ENCODE results near the gene MROH8.
"Not testable (repeated sequence)": the region's sequence is repeated elsewhere in the genome, so short reads cannot be mapped to it uniquely, and the experiment has no call there.

Gene MROH8

GRCh38 chr20:37152284-37152683, 27.1 kb downstream of the MROH8 start:
- DNase-seq = no peak

DNA sequence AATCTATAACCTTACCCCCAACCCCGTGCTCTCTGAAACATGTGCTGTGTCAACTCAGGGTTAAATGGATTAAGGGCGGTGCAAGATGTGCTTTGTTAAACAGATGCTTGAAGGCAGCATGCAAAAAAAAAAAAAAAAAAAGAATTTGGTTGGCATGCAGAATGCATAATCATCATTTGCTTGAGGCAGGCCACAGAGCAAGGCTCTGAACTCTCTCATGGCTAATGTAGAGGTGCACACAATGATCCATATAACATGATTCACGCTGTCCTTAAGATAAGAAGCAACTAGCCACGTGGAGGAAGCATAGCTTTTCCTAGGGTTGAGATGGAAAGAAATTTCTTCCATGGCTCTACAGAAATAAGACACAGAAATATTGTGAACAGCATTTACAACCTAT, 27.8 kb downstream of the MROH8 start:
- no peak for DNase-seq

DNA sequence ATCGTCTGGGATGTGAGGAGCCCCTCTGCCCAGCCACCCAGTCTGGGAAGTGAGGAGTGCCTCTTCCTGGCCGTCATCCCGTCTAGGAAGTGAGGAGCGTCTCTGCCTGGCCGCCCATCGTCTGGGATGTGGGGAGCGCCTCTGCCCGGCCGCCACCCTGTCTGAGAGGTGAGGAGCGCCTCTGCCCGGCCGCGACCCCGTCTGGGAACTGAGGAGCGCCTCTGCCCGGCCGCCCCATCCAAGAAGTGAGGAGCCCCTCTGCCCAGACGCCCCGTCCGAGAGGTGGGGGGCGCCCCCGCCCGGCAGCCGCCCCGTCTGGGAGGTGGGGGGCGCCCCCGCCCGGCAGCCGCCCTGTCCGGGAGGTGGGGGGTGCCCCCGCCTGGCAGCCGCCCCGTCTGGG, 28.5 kb downstream of the MROH8 start:
- not testable (repeated sequence) for DNase-seq

DNA sequence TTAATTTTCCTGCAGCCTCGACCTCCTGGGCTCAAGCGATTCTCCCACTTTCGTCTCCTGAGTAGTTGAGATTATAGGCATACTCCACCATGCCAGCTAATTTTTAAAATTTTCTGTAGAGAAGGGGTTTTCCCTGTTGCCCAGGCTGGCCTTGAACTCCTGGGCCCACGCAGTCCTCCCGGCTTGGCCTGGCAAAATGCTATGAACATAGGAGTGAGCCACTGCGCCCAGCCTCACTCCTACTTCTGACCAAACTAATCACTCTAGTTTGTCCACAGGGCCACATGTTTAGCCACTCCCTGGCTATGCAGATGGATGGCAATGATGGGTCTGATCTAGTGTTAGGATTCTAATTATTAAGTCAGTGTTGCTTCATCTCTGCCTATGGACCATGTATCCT, 32.1 kb downstream of the MROH8 start:
- DNase-seq = no peak

GRCh38 chr20:37144856-37145404, 34.4 kb downstream of the MROH8 start:
- no peak for DNase-seq

DNA sequence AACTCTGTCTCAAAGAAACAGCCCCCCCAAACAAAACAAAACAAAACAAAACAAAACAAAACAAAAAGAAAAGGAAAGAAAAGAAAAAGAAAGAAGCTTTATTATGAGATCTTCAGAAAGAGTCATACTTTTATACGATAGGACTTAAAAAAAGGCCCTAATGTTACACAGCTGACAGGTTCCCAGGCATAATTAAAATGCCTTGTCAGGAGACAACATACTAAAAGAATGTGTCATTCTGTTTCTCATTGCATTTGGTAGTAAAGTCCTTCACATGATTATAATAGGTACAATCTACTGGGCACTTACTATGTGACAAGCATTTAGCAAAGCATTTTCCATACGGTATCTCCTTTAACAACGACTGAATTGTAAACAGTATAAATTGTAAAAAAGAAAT, 36.6 kb downstream of the MROH8 start:
- no peak for DNase-seq

DNA sequence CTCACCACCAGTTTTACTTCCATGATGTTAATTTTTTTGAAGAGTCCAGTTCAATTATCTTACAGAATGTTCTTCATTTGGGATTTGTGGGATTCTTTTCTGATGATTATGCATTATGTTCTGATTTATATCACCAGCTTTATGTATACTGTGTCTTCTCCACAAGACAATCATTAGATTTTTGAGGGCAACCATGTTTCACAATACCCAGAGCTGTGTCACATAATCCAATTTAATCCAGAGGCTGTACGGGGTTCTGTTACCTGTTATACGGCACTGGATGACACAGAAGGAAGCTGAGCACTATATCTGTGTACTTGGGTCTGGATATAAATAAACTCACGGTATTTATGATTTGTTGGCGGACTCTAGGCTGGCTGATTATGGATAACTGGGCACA, 41.8 kb downstream of the MROH8 start:
- DNase-seq = no peak

DNA sequence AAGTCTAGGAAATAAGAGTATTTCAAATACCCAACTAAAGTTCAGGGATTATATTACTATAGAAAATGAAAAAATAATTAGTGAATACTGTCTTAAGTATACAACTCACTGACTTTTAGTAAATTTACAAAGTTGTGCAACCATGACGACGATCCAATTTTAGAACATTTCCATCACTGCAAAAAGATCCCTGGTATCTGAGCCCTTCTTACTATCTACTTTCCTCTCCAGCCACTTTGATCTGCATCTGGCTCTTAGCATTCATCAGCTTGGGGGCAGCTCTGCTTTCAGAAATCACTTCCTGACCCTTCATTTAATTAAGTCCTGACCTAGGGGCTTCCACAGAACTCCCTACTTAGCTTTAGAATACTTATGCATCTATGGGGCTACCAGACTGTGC, 45.4 kb downstream of the MROH8 start:
- no peak for DNase-seq

DNA sequence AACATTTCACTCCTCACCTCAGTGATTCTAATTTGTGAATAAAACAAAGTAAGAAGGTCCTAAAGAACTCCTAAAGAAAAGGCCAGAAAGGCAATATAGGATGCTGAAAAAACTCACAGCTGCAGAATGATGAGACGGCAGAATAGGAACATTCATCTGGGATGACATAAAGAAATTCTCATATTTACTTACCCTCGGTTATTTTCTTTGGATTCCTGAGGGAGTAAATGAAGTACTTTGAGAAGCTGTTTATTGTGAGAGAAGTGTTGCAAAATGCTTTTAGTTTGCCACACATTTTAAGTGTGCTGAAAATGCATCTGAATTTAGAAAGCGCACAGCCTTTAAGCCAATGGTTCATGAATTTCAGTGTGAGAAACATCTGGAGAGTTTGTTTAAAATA, 47.9 kb downstream of the MROH8 start:
- no peak for DNase-seq

GRCh38 chr20:37128803-37129202, 50.5 kb downstream of the MROH8 start:
- DNase-seq = no peak

- not testable (repeated sequence) for DNase-seq
These were observed 53.1 kb downstream of the MROH8 start for GRCh38 chr20:37126290-37126689.

GRCh38 chr20:37123441-37123840, 55.9 kb downstream of the MROH8 start:
- DNase-seq = no peak

DNA sequence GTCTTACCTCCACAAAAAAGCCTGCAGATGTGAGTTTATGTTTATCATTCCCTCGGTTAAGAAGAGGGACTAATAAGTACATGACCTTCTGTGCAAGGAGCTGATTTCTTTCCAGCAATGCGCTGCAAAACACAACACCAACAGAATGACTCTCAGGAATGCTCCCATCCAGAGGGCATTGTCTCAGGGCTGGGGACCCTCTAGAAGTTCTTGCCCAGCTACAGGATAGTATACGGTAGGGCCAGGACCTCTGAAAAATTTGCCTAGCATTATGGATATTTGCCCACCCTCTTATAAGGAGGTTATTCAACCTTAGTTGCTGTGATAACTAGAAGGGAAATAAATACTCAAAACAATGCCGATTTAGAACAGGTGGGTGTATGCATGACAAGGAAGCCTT, 58.9 kb downstream of the MROH8 start:
- no peak for DNase-seq

DNA sequence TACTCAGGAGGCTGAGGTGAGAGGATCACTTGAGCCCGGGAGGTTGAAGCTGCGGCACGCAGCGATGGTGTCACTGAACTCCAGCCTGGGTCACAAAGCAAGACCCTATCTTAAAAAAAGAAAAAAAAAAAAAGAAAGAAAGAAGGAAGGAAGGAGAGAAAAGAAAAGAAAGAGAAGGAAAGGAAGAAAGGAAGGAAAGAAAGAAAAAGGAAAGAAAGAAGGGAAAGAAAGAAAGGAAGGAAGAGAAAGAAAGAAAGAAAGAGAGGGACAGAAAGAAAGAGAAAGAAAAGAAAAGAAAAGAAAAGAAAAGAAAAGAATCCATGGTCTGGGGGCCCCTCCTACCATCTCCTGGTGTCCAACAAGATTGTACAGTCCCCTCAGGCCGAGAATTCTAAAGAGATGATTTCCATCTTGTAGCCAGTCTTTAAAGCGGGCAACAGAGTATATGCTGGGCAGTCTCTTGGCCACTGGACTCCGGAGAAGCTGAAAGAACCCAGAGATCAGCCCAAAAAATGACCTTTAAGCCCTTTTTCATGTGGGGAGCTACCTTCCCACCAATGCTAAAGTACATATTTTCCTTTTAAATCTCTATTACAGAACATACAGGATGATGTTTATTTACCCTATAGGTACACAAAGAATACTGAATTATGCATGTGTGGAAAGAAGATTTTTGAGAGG, 59.9 kb downstream of the MROH8 start:
- DNase-seq = no peak

GRCh38 chr20:37114012-37114411, 65.3 kb downstream of the MROH8 start:
- no peak for DNase-seq

GRCh38 chr20:37111926-37112455, 67.4 kb downstream of the MROH8 start:
- no peak for DNase-seq

- DNase-seq = no peak
These were observed 70.7 kb downstream of the MROH8 start for GRCh38 chr20:37108676-37109075.

DNA sequence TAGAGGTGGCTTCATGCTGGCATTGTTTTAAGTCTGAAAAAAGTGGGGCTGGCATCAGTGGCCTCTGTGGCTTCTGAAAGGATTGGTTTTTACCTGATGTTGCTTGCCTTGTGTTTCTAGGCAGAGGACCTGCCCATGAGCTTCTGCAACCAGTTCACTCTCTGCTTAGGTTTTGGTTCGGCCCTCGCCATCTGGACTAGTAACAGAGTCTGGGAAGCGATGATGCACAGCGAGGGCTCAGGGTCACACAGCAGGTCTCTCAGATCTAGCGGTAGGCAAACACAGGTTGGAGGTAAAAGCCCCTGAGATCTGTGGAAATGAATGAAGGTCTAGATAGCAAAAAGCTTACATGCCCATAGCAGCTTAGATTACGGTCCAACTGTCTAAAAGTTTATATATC, 76.8 kb downstream of the MROH8 start:
- DNase-seq = no peak

GRCh38 chr20:37096415-37097041, 82.8 kb downstream of the MROH8 start:
- DNase-seq = no peak

- peak; percentile 81 for DNase-seq
These were observed 83.5 kb downstream of the MROH8 start, which contains the start of gene RBL1 for GRCh38 chr20:37095599-37096414. Gene RBL1, minus strand, starts transcription at chr20:37095997. Its CDS starts 69 bp downstream, at chr20:37095928.

GRCh38 chr20:37095108-37095598, 84.2 kb downstream of the MROH8 start:
- DNase-seq = no peak

DNA sequence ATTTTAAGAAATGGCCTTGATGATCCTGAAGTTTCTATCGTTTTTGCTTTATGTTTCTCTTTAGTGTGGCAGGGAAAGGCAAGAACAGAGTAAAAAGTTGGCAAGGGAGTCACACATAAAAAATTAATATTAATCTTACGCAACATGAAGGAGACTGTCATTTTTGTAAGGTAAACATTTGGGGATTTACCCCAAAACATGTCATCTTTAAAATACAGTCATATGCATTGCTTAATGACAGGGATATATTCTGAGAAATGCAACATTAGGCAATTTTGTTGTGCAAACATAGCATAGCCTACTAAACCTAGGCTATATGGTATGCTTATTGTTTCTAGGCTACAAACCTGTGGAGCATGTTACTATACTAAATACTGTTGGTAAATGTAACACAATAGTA, 88.9 kb downstream of the MROH8 start:
- no peak for DNase-seq

DNA sequence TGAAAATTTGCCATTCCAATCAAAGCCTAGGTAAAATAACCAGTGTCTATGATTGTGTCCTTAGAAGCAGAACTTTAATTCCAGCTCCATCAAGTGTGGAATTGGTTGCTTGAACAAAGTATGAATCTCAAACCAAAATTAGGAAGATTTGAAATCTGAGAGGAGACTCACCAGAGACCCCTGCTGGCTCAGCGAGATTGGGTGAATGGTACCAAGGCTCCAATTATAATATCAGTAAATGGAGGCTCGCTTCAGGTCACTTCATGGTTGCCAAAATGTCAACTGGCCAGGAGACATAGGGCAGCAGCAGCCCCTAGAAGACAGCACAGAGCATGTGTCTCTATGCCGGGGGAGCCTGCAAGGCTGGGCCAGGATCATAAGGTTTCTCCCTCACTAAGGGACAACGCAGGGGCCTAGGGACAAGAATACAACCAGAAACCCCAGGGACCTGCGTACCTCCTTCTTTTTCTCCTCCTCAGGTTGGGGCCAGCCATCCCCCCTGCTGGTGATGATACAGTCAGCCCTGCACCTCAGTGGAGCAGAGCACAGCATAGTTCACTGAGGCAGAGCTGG, 97.5 kb downstream of the MROH8 start:
- no peak for DNase-seq
